ENCODE measurements around the gene ZNF750. TPM values are rescaled to one million over a fixed set of nuclear protein-coding genes. Genes with fewer than 3 reads are reported as not detected.

The ZNF750 gene
- polyA plus RNA-seq, 1 donor (not counting 4 experiments of a cell fraction or from before 2014, with no cell fraction given), result 5.5 TPM

GRCh38 chr17:82864713-82865248 is 25.0 kb upstream of the ZNF750 start:
- no peak for TF ChIP-seq EZH2 (IDR thresholded peaks at IDR 0.05; ENCODE audit: low read length)
- TF ChIP-seq, protein P1, sequence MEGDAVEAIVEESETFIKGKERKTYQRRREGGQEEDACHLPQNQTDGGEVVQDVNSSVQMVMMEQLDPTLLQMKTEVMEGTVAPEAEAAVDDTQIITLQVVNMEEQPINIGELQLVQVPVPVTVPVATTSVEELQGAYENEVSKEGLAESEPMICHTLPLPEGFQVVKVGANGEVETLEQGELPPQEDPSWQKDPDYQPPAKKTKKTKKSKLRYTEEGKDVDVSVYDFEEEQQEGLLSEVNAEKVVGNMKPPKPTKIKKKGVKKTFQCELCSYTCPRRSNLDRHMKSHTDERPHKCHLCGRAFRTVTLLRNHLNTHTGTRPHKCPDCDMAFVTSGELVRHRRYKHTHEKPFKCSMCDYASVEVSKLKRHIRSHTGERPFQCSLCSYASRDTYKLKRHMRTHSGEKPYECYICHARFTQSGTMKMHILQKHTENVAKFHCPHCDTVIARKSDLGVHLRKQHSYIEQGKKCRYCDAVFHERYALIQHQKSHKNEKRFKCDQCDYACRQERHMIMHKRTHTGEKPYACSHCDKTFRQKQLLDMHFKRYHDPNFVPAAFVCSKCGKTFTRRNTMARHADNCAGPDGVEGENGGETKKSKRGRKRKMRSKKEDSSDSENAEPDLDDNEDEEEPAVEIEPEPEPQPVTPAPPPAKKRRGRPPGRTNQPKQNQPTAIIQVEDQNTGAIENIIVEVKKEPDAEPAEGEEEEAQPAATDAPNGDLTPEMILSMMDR (optimal IDR thresholded peaks at IDR 0.05 in 1 of 3, IDR thresholded peaks at IDR 0.05 in 1 of 3, conservative IDR thresholded peaks at IDR 0.05 in 1 of 3; ENCODE audit: extremely low read depth in 1 of 3, insufficient read depth in 2 of 3, low read length in 3 of 3), result peak in 1 of 3 experiments; percentile 14
- H3K9ac ChIP-seq (ENCODE audit: control insufficient read depth, extremely low read depth, insufficient read depth, low read length), result no peak overlapping the region
- H2AFZ ChIP-seq (ENCODE audit: control insufficient read depth, low read length), result no peak overlapping the region
- no peaks in the 10 kb centered on the region for H4K20me1 ChIP-seq (ENCODE audit: control insufficient read depth, extremely low read depth, insufficient read depth, low read length)
- H3K36me3 ChIP-seq (ENCODE audit: control insufficient read depth in 2 of 2, extremely low read depth in 1 of 2, insufficient read depth in 2 of 2, low read length in 2 of 2), result no peaks in the 10 kb centered on the region
- H3K27ac ChIP-seq (ENCODE audit: control insufficient read depth, insufficient read depth, low read length), result no peak overlapping the region
- H3K79me2 ChIP-seq (ENCODE audit: control insufficient read depth, insufficient read depth, low read length), result peaks cover 21% of the 10 kb centered on the region
- no peaks in the 10 kb centered on the region for H3K9me1 ChIP-seq (ENCODE audit: control insufficient read depth, extremely low read depth, insufficient read depth, low read length)
- H3K4me1 ChIP-seq (ENCODE audit: control insufficient read depth, extremely low read depth, insufficient read depth, low read length), result peaks cover 15% of the 10 kb centered on the region
- H3K4me3 ChIP-seq (ENCODE audit: control insufficient read depth in 2 of 3, extremely low read depth in 1 of 3, insufficient read depth in 2 of 3, low read depth in 1 of 3, low read length in 3 of 3), result no peak overlapping the region
- FAIRE-seq, result no peak
- H3K9me3 ChIP-seq (ENCODE audit: control insufficient read depth, low read depth, low read length), result no peaks in the 10 kb centered on the region
- H3K4me2 ChIP-seq (ENCODE audit: control insufficient read depth, extremely low read depth, insufficient read depth, low read depth, low read length), result no peak overlapping the region
- no peak for DNase-seq (ENCODE audit: low read depth, low spot score)
- no peaks in the 10 kb centered on the region for H3K27me3 ChIP-seq (ENCODE audit: control insufficient read depth, extremely low read depth, insufficient read depth, low read length)
- dilution Hi-C loops (cut with MboI; ENCODE audit: extremely low pct_ligation_motif_present, low sequenced_read_pairs), result no loop called here

DNA sequence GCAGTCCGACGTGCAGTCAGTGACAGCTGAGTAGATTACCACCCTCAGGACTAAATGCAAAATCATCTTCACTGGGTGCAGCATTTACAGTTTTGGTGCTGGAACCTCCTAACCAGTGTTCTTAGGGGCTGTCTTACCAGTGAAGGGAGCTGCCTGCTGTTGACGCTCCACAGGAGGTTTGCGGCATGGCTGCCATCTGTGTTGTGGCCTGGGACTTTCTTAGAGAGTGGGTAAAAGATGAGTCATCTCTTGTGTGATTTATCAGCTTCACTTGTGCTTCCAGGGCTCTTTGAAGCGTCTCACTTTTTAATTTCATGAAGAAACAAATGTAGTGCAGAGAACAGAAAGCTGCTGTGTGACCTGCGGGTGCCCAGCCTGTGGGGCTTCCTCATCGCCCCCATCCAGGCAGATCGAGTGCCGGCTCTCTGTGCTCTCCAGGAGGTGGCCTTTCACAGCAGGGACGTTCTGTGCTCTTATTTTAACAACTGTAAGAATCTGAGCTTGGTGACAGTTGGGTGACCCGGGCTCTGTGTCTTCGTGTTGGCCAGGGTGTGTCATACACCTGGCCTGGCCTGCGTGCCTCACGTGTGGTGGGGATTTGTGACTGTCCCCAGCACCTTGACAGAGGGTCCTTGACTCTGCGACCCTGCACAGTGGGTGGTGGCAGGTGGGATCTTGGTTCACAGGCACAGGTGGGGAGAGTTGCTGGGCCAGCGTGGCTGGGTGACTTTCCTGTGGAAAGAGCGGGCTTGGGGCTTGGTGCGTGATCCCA is 24.3 kb upstream of the ZNF750 start:
- H3K4me1 ChIP-seq (ENCODE audit: control insufficient read depth, extremely low read depth, insufficient read depth, low read length), result peaks cover 21% of the 10 kb centered on the region
- no peaks in the 10 kb centered on the region for H3K36me3 ChIP-seq (ENCODE audit: control insufficient read depth in 2 of 2, extremely low read depth in 1 of 2, insufficient read depth in 2 of 2, low read length in 2 of 2)
- no peak overlapping the region for H3K4me3 ChIP-seq (ENCODE audit: control insufficient read depth in 2 of 3, extremely low read depth in 1 of 3, insufficient read depth in 2 of 3, low read depth in 1 of 3, low read length in 3 of 3)
- TF ChIP-seq EZH2 (IDR thresholded peaks at IDR 0.05; ENCODE audit: low read length), result no peak
- FAIRE-seq (no peak), DNase-seq (ENCODE audit: low read depth, low spot score) (no peak)
- no peaks in the 10 kb centered on the region for H3K27me3 ChIP-seq (ENCODE audit: control insufficient read depth, extremely low read depth, insufficient read depth, low read length)
- H3K9ac ChIP-seq (ENCODE audit: control insufficient read depth, extremely low read depth, insufficient read depth, low read length), result no peak overlapping the region
- no peaks in the 10 kb centered on the region for H3K9me3 ChIP-seq (ENCODE audit: control insufficient read depth, low read depth, low read length)
- H3K79me2 ChIP-seq (ENCODE audit: control insufficient read depth, insufficient read depth, low read length), result peaks cover 21% of the 10 kb centered on the region
- dilution Hi-C loops (cut with MboI; ENCODE audit: extremely low pct_ligation_motif_present, low sequenced_read_pairs), result no loop called here
- no peak overlapping the region for H2AFZ ChIP-seq (ENCODE audit: control insufficient read depth, low read length)
- H3K27ac ChIP-seq (ENCODE audit: control insufficient read depth, insufficient read depth, low read length), result peak overlapping the region; percentile 22
- no peaks in the 10 kb centered on the region for H4K20me1 ChIP-seq (ENCODE audit: control insufficient read depth, extremely low read depth, insufficient read depth, low read length)
- no peak overlapping the region for H3K4me2 ChIP-seq (ENCODE audit: control insufficient read depth, extremely low read depth, insufficient read depth, low read depth, low read length)
- H3K9me1 ChIP-seq (ENCODE audit: control insufficient read depth, extremely low read depth, insufficient read depth, low read length), result no peaks in the 10 kb centered on the region

All from keratinocyte (primary cell).